Left renal pelvis (tissue), 4 donors: ENCODE results near the gene TIMM13. TPM values are rescaled to one million over a fixed set of nuclear protein-coding genes. Genes with fewer than 3 reads are reported as not detected.
"Not testable (repeated sequence)": the region's sequence is repeated elsewhere in the genome, so short reads cannot be mapped to it uniquely, and the experiment has no call there.

Source experiments
- DNase-seq, 4 donors: peaks; one replicate each; pipeline ENCODE4 v3.0.0-alpha.2; 2013; ENCODE audit warnings: low read depth in 4 of 4, low spot score in 3 of 4
- polyA plus RNA-seq, 4 donors: library from polyadenylated mRNA; unstranded; fragments of 120-200 nt; gene quantifications; one replicate each; pipeline ENCODE4 v1.2.1, GENCODE V29; 2013; ENCODE audit not compliant: insufficient read length in 4 of 4

Gene TIMM13
- 100 to 1,000 TPM in 1 of 4 donors, 10 to 100 TPM in 3; 58.0 to 108 (median 62.2) TPM for polyA plus RNA-seq

DNA sequence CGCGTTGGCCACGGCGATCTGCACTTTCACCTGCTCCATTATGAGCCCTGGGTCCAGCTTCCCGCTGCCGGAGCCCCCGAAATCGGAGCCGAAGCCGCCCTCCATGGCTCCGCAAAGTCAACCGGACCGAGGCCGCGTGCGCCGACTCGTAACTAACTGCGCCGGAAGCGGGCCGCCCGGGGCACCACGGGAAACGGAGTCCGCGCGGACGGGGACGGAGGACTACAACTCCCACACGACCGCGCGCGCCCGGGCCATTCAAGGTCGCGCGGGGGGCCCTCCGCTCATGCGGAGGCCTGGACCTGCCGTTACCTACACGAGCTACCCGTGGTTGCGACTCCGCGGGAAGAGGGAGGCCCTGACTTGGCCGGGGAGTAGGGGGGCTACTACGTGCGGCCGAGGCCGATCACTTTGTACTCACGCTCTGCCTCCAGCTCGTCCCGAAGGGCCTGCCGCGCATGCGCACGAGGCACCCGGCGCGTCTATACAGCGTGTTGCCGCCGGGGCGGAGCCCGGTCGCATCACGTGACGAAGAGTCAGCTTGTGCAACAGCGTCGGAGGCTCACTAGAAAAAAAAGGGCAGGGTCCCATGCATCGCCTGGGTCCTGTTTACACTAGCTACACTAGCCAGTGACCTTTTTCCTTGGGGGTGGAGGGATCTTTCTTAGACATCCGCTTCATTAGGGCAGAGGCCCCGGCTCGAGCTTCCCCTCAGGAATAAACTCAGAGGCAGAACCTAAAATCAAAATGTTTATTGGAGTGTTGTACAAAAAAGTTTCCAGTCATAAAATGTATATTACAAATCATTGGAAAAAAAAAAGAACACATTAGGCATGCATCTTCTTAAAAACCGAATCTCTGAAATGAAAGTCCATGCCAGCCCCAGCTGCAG is at the start of gene TIMM13:
TSS of gene TIMM13 (minus strand) at position 158 of the 892 bp plus-strand sequence. CDS start at position 105, 53 bp downstream.
- DNase-seq: peak; percentile 92 to 99 (median 94)

DNA sequence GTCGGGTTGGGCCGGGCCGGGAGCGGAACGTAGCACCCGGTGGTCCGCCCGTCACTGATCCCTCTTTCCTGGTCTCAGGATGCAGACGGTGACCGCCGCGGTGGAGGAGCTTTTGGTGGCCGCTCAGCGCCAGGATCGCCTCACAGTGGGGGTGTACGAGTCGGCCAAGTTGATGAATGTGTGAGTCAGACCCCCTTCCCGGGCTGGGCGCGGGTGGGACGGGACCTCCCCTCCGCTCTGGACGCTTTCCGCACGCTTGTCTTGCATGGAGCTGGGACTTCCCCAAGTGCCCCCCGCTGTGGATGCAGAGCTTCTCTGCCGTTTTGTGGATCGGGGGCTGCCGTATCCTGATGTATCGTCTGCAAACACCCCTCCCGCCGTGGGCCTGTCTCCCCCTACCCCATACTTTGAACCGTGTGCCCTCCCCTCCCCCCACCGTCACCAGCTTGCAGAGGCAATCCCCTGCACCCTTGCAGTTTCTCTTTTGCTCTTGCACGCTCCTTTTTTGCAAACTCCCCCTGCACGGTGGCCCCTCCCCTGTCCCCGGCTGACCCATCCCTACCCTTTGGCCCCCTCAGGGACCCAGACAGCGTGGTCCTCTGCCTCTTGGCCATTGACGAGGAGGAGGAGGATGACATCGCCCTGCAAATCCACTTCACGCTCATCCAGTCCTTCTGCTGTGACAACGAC is 49.2 kb upstream of the TIMM13 start:
- no peak for DNase-seq

DNA sequence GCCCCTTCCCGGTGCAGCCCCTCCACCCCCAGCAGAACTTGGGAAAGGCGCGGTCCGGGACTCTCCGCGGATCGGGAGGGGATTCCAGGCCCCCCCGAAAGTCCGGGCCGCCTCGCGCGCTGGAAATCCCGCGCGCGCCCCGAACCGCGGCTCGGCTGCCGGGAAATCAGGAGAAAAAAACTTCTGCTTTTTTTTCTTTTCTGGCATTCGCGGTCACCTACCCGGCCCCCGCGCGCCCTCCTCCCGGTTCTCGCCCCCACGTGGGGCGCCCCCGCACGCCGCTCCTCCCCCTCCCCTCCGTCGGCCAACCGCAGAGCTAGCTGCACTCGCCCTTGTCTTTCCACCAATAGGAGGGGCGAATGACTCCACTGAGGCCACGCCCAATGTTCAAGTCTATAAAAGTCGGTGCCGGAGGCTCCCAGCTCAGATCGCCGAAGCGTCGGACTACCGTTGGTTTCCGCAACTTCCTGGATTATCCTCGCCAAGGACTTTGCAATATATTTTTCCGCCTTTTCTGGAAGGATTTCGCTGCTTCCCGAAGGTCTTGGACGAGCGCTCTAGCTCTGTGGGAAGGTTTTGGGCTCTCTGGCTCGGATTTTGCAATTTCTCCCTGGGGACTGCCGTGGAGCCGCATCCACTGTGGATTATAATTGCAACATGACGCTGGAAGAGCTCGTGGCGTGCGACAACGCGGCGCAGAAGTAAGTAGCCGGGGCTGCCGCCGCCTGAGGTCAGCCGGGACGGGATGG is 48.5 kb upstream of the TIMM13 start, which contains the start of gene GADD45B:
TSS of gene GADD45B (plus strand) at position 426 of the 749 bp plus-strand sequence. CDS start at position 658, 232 bp downstream.
- peak; percentile 93 to 97 (median 96) for DNase-seq

DNA sequence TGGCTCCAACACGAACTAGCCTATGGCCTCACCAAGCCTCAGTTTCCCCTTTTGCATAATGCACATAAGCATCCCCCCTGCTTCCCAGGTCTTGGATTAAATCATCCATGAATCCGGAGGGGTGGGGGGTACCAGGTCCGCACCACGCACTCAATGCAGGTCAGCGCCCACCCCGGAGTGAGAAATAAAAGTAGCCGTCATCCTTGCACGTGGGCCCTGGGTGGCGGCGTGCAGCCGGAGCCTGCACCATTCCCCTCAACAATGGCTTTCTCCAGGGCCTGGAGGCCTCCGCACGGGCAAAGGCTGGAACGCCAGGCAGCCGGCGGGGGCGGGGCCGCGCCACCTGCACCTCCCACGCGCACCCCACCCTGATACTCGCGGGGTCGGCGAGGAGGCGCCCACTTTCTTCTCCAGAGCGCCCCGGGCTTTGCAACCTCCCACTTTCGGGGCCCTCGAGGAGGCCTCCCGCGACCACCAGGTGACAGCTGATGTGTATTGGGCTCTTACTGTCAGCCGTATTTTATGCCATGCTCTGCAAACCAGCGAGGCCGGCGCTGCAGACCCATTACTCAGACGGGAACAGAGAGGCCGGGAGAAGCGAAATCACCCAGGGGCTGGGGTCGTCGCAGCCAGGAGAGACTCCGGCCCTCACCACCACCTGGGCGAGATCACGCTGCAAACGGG is 47.8 kb upstream of the TIMM13 start:
- DNase-seq: no peak

DNA sequence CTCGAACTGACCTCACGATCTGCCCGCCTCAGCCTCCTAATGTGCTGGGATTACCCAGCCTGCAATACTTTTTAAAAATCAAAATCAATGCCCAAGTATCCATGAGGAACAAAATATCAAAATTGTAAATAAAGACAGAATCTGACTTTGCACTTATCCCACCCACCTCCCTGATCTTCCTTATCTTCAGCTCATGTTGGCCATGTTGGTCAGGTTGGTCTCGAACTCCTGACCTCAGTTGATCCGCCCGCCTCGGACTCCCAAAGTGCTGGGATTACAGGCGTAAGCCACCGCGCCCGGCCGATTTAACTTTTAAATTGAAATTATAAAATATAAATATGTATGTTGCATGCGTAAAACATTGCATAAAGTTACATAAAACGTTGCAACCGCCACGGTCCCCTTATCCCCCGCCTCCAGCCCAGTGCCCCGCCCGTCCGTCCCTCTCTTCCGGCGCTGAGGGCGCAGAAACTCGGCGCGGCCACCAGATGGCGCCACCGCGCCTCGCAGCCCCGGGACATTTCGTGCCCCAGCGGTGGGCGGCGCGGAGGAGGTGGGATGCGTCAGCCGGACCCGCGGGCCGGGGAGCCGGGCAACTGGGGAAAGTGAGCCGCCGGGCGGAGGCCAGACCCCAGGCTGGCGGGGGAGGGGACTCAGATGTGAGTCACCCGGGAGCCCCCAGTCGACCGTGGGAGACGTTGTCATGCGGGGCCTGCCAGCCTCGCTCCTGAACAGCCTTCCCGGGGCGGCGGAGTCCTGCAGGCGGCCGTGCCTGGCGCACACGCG is 47.0 kb upstream of the TIMM13 start:
- peak in 1 of 4 donors; percentile 79 for DNase-seq

GRCh38 chr19:2469915-2470200 is 42.5 kb upstream of the TIMM13 start:
- not testable (repeated sequence) for DNase-seq

- no peak for DNase-seq
These were observed 41.9 kb upstream of the TIMM13 start for GRCh38 chr19:2469102-2469914.

DNA sequence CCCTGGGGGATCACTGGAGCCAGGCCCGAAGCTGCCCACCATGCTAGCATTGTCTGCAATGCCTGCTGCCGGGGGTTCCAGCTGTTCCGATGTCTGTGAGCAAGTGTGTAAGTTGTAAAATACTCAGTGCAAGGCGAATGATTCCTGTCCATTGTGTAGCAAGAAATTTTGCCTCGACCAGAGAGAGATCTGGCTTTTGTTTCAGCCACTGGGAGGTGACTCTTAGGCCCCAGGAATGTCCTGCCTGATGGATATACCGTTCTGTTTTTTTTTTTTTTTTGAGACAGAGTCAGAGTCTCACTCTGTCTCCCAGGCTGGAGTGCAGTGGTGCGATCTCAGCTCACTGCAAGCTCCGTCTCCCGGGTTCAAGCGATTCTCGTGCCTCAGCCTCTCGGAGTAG is 41.2 kb upstream of the TIMM13 start:
- DNase-seq: no peak

DNA sequence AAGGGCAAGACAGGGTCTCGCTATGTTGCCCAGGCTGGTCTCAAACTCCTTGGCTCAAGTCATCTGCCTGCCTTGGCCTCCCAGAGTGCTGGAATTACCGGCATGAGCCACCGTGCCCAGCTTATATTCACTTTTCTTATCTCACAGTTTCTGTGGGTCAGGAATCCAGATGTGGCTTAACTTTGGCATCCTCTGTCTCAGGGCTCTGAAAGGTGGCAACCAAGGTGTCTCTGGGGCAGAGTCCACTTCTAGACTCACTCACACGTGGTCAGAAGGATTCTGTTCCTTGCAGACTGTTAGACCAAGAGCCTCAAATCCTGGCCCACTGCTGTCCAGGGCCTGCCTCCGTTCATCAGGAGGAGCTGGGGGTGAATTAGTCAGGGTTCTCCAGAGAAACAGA is 37.0 kb upstream of the TIMM13 start:
- no peak for DNase-seq

- DNase-seq: not testable (repeated sequence)
These were observed 36.3 kb upstream of the TIMM13 start for GRCh38 chr19:2463694-2464093.

GRCh38 chr19:2462635-2463421 is 35.4 kb upstream of the TIMM13 start:
- peak in 3 of 4 donors; percentile 90 to 96 (median 93) for DNase-seq

GRCh38 chr19:2461751-2462634 is 34.6 kb upstream of the TIMM13 start:
- no peak for DNase-seq

DNA sequence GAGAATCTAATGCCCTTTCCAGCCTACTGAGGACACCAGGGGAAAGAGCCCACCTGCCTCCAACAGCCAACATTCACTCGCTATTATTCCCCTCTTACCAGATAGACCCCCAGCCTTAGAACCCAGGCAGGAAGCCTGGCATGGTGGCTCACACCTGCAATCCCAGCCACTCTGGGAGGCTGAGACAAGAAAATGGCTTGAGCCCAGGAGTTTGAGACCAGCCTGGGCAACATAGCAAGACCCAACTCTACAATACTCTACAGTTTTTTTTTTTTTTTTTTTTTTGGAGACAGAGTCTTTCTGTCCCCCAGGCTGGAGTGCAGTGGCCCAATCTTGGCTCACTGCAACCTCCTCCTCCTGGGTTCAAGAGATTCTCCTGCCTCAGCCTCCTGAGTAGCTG is 32.9 kb upstream of the TIMM13 start:
- DNase-seq: no peak

DNA sequence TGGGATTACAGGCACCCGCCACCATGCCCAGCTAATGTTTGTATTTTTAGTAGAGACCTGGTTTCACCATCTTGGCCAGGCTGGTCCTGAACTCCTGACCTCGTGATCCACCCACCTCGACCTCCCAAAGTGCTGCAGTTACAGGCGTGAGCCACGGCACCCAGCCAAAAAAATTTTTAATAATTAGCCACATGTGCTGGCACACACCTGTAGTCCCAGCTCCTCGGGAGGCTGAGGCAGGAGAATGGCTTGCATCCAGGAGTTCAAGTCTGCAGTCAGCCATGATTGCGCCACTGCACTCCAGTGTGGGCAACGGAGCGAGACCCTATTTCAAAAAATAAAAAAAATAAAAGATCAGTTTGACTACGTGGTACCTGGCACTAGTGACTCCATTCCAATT is 31.4 kb upstream of the TIMM13 start:
- DNase-seq: not testable (repeated sequence)

DNA sequence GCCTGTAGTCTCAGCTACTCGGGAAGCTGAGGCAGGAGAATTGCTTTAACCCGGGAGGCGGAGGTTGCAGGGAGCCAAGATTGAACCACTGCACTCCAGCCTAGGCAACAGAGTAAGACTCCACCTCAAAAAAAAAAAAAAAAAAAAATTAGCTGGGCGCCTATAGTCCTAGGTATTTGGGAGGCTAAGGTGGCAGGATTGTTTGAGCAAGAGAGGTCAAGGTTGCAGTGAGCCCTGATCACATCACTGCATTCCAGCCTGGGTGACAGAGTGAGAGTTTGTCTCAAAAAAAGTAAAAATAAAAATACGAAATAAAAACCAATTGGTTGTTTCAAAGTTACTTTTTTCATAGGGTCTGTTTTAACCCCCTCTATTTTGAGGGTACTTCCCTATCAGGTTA is 30.7 kb upstream of the TIMM13 start:
- DNase-seq: no peak

- no peak for DNase-seq
These were observed 30.1 kb upstream of the TIMM13 start for GRCh38 chr19:2457394-2458037.
